ENCODE measurements around the gene UBD. TPM values are rescaled to one million over a fixed set of nuclear protein-coding genes. Genes with fewer than 3 reads are reported as not detected.

The UBD gene
- total RNA-seq, 1 experiment from 2014 or later = not detected

DNA sequence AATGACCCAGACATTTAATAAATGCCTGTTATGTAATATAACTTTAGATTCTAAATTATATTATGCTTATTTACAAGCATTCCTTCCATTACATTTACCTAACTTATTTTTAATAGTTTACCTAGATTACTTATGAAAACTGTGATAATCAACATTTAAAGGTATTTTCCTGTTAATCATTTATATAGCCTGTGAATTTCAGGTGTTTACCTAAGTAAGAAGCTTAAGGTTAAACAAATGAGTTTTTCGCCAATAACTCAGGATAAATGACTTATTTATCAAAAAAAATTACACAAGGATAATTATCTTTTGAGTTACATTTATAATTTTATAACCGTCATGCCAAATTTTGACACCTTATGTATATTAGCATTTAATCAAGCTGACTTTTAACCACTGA is 35.5 kb downstream of the UBD start:
- Histone ChIP-seq H3K27ac (ENCODE audit: low read length) (no peak overlapping the region), H3K4me1 (ENCODE audit: insufficient read depth, low read length) (no peaks in the 10 kb centered on the region), H4K20me1 (ENCODE audit: low read length) (no peaks in the 10 kb centered on the region), H3K36me3 (ENCODE audit: low read depth, low read length) (no peaks in the 10 kb centered on the region), H3K9me2 (replicated peaks; ENCODE audit: low read length) (no peaks in the 10 kb centered on the region), H2AFZ (ENCODE audit: low read length) (no peak overlapping the region), H3K79me2 (ENCODE audit: low read length) (no peaks in the 10 kb centered on the region), H3K4me2 (ENCODE audit: low read length) (no peak overlapping the region), H3K9ac (ENCODE audit: low read length) (no peak overlapping the region), H3K27me3 (ENCODE audit: low read length) (peaks cover 28% of the 10 kb centered on the region), H3K9me3 (ENCODE audit: low read length) (0 out of 2 replicates have a peak, but pooled peaks cover 10% of the 10 kb centered on the region), H3K4me3 (ENCODE audit: low read length) (no peak overlapping the region), H3F3A (ENCODE audit: low read length, unreplicated experiment) (no peaks in the 10 kb centered on the region)
- ATAC-seq (no peak), DNase-seq (no peak)
- intact Hi-C loops (cut with micrococcal nuclease) = no loop called here
- ChIA-PET POLR2A (ENCODE audit: unreplicated experiment) (no interaction called here), CTCF (no interaction called here)
- BruUV-seq (replicated peaks) = no TSS peak
- TF ChIP-seq EZH2phosphoT487 (IDR thresholded peaks at IDR 0.05; ENCODE audit: borderline replicate concordance, low read length) (no peak), EZH2 (IDR thresholded peaks at IDR 0.05; ENCODE audit: low read length, unreplicated experiment) (no peak), CTCF (conservative IDR thresholded peaks at IDR 0.05; ENCODE audit: low read depth, low read length) (no peak)

- ATAC-seq = no peak
- H3K27ac ChIP-seq (ENCODE audit: low read length) = no peak overlapping the region
- BruUV-seq (replicated peaks) = no TSS peak
Observed at GRCh38 chr6:29522227-29522626, 37.3 kb downstream of the UBD start.

More at GRCh38 chr6:29522227-29522626, 37.3 kb downstream of the UBD start:
- Histone ChIP-seq H3K36me3 (ENCODE audit: low read depth, low read length) (no peaks in the 10 kb centered on the region), H3K4me2 (ENCODE audit: low read length) (no peak overlapping the region), H3K9me2 (replicated peaks; ENCODE audit: low read length) (no peaks in the 10 kb centered on the region), H3K9ac (ENCODE audit: low read length) (no peak overlapping the region), H2AFZ (ENCODE audit: low read length) (no peak overlapping the region), H4K20me1 (ENCODE audit: low read length) (no peaks in the 10 kb centered on the region), H3K27me3 (ENCODE audit: low read length) (peaks cover 28% of the 10 kb centered on the region), H3K79me2 (ENCODE audit: low read length) (no peaks in the 10 kb centered on the region), H3K9me3 (ENCODE audit: low read length) (0 out of 2 replicates have a peak, but pooled peaks cover 10% of the 10 kb centered on the region), H3F3A (ENCODE audit: low read length, unreplicated experiment) (no peaks in the 10 kb centered on the region), H3K4me3 (ENCODE audit: low read length) (no peak overlapping the region), H3K4me1 (ENCODE audit: insufficient read depth, low read length) (no peaks in the 10 kb centered on the region)
- intact Hi-C loops (cut with micrococcal nuclease) = no loop called here
- ChIA-PET CTCF (no interaction called here), POLR2A (ENCODE audit: unreplicated experiment) (no interaction called here)
- DNase-seq = no peak
- TF ChIP-seq EZH2 (IDR thresholded peaks at IDR 0.05; ENCODE audit: low read length, unreplicated experiment) = no peak
- TF ChIP-seq CTCF (conservative IDR thresholded peaks at IDR 0.05; ENCODE audit: low read depth, low read length) = no peak
- TF ChIP-seq EZH2phosphoT487 (IDR thresholded peaks at IDR 0.05; ENCODE audit: borderline replicate concordance, low read length) = no peak

All from PC-3 (cell line).